ENCODE measurements around the gene PJVK. TPM values are rescaled to one million over a fixed set of nuclear protein-coding genes. Genes with fewer than 3 reads are reported as not detected.

The PJVK gene
- total and polyA plus RNA-seq, 2 of the 13 experiments (the other 11 are each of a cell fraction or from before 2014, with no cell fraction given): 1.2 to 2.6 TPM

- no peak overlapping the region for H3K9ac ChIP-seq (ENCODE audit: insufficient read depth, low read depth, low read length)
- no TSS peak for BruUV-seq (replicated peaks)
- peaks cover 9% of the 10 kb centered on the region for H3K4me1 ChIP-seq (ENCODE audit: insufficient read depth, low read length)
- FAIRE-seq: no peak
- no peak overlapping the region for H3K27ac ChIP-seq (ENCODE audit: extremely low read length, insufficient read depth, low read length)
- H3K4me2 ChIP-seq (ENCODE audit: low read depth, low read length): no peak overlapping the region
- no peaks in the 10 kb centered on the region for H4K20me1 ChIP-seq (ENCODE audit: insufficient read depth, low read length)
- no peak for ATAC-seq
- ChIA-PET POLR2A (interaction anchor here (1.4 kb wide), 1 partner anchor 56 kb away, joined by 5 read pairs; the partner anchor contains the start of genes PJVK and PRKRA), CTCF (ENCODE audit: low intra/inter-chr PET ratio, low total read pairs) (no interaction called here)
- 96% methylated on average over 2 of the region's 2 CpGs for WGBS (ENCODE audit: low lambda C conversion rate)
- intact Hi-C loops (cut with micrococcal nuclease; ENCODE audit: unreplicated experiment): no loop called here
- H3K36me3 ChIP-seq (replicated peaks in 1 of 2; ENCODE audit: control insufficient read depth in 1 of 2, insufficient read depth in 2 of 2, low read length in 2 of 2): peaks cover 6 to 44% of the 10 kb centered on the region in 2 experiments
- no peak for DNase-seq (ENCODE audit: low spot score)
- H3K79me2 ChIP-seq (ENCODE audit: insufficient read depth, low read length): no peaks in the 10 kb centered on the region
- no peaks in the 10 kb centered on the region for H3K9me3 ChIP-seq (ENCODE audit: low read length)
- no peaks in the 10 kb centered on the region for H3K27me3 ChIP-seq (ENCODE audit: control insufficient read depth in 1 of 2, insufficient read depth in 2 of 2, low read length in 2 of 2)
- no peak overlapping the region for H2AFZ ChIP-seq (ENCODE audit: low read length)
- H3K4me3 ChIP-seq (replicated peaks in 1 of 3; ENCODE audit: insufficient read depth in 1 of 3, low read depth in 2 of 3, low read length in 3 of 3): no peak overlapping the region
- in situ Hi-C loops (cut with HindIII; ENCODE audit: extremely low pct_ligation_motif_present, low pct_unique_long_range_greater_than_20kb): no loop called here
- TF ChIP-seq ZBTB20 (CRISPR knock-in tag; IDR thresholded peaks at IDR 0.05; ENCODE audit: borderline replicate concordance, low read depth) (no peak), HNF4A (CRISPR knock-in tag; IDR thresholded peaks at IDR 0.05) (0 out of 2 replicates have a peak, but pooled peaks have one; percentile 11)
Observed at GRCh38 chr2:178506524-178506923, 55.3 kb downstream of the PJVK start.

- CTCF ChIA-PET (ENCODE audit: low intra/inter-chr PET ratio, low total read pairs): no interaction called here
- Histone ChIP-seq H3K4me2 (ENCODE audit: low read depth, low read length) (no peak overlapping the region), H3K9me3 (ENCODE audit: low read length) (no peaks in the 10 kb centered on the region), H4K20me1 (ENCODE audit: insufficient read depth, low read length) (no peaks in the 10 kb centered on the region), H3K27me3 (ENCODE audit: control insufficient read depth in 1 of 2, insufficient read depth in 2 of 2, low read length in 2 of 2) (no peaks in the 10 kb centered on the region), H3K36me3 (replicated peaks in 1 of 2; ENCODE audit: control insufficient read depth in 1 of 2, insufficient read depth in 2 of 2, low read length in 2 of 2) (peaks cover 6 to 40% of the 10 kb centered on the region in 2 experiments), H3K4me3 (replicated peaks in 1 of 3; ENCODE audit: insufficient read depth in 1 of 3, low read depth in 2 of 3, low read length in 3 of 3) (no peak overlapping the region), H3K79me2 (ENCODE audit: insufficient read depth, low read length) (no peaks in the 10 kb centered on the region), H2AFZ (ENCODE audit: low read length) (no peak overlapping the region), H3K4me1 (ENCODE audit: insufficient read depth, low read length) (peaks cover 9% of the 10 kb centered on the region), H3K9ac (ENCODE audit: insufficient read depth, low read depth, low read length) (no peak overlapping the region), H3K27ac (ENCODE audit: extremely low read length, insufficient read depth, low read length) (no peak overlapping the region)
- FAIRE-seq: no peak
- no peak for DNase-seq (ENCODE audit: low spot score)
- 86% methylated on average over 1 of the region's 1 CpG for WGBS (ENCODE audit: low lambda C conversion rate)
- intact Hi-C loops (cut with micrococcal nuclease; ENCODE audit: unreplicated experiment) (no loop called here), in situ Hi-C loops (cut with HindIII; ENCODE audit: extremely low pct_ligation_motif_present, low pct_unique_long_range_greater_than_20kb) (no loop called here)
- no peak for ATAC-seq
- POLR2A ChIA-PET: interaction anchor here (1.4 kb wide), 1 partner anchor 56 kb away, joined by 5 read pairs; the partner anchor contains the start of genes PJVK and PRKRA
- BruUV-seq (replicated peaks): no TSS peak
- TF ChIP-seq GFI1 (CRISPR knock-in tag; IDR thresholded peaks at IDR 0.05; ENCODE audit: borderline replicate concordance): no peak
- no peak for TF ChIP-seq SMC3 (IDR thresholded peaks at IDR 0.05; ENCODE audit: low read length)
- peak; percentile 89; the same call in 1 of the 2 replicates for TF ChIP-seq HOMEZ (CRISPR knock-in tag; IDR thresholded peaks at IDR 0.05; ENCODE audit: low read depth)
- no peak for TF ChIP-seq THAP11 (CRISPR knock-in tag; IDR thresholded peaks at IDR 0.05)
- TF ChIP-seq ASH2L (IDR thresholded peaks at IDR 0.05; ENCODE audit: insufficient read length, low read depth, low read length): no peak
- TF ChIP-seq ZNF234 (CRISPR knock-in tag; conservative IDR thresholded peaks at IDR 0.05): no peak
- TF ChIP-seq ZNF292 (CRISPR knock-in tag; IDR thresholded peaks at IDR 0.05; ENCODE audit: borderline replicate concordance, low read depth): no peak
- TF ChIP-seq HNRNPK (IDR thresholded peaks at IDR 0.05; ENCODE audit: low read depth, low read length, poor library complexity, severe bottlenecking): peak; percentile 69
- no peak for TF ChIP-seq TCF7L2 (IDR thresholded peaks at IDR 0.05; ENCODE audit: low read depth, low read length)
- no peak for TF ChIP-seq RARA (CRISPR knock-in tag; IDR thresholded peaks at IDR 0.05)
- no peak for TF ChIP-seq ZSCAN29 (CRISPR knock-in tag; conservative IDR thresholded peaks at IDR 0.05)
- no peak for TF ChIP-seq ZNF382 (CRISPR knock-in tag; IDR thresholded peaks at IDR 0.05; ENCODE audit: borderline replicate concordance)
- TF ChIP-seq TFE3 (CRISPR knock-in tag; IDR thresholded peaks at IDR 0.05): no peak
- no peak for TF ChIP-seq KLF11 (CRISPR knock-in tag; IDR thresholded peaks at IDR 0.05)
Observed at GRCh38 chr2:178506949-178507348, 55.8 kb downstream of the PJVK start.
